Loucy (cell line): ENCODE measurements around the gene MYO18B.

Experiments used
- H2AFZ ChIP-seq: fragments of 200-600 bp; sonication (generic); 2 replicates; pipeline ENCODE4 v1.6.0; 2016; ENCODE audit warnings: antibody characterized with exemption, mild to moderate bottlenecking, low read length, moderate library complexity
- H3F3A ChIP-seq: fragments of 200-600 bp; 2 replicates; pipeline ENCODE4 v1.6.0; 2016; ENCODE audit warnings: antibody characterized with exemption, low read depth, mild to moderate bottlenecking
- H3K27me3 ChIP-seq: fragments of 200-600 bp; sonication (generic); 2 replicates; pipeline ENCODE4 v1.6.1; 2014; ENCODE audit warnings: low read length, mild to moderate bottlenecking; ENCODE audit not compliant: insufficient read depth, poor library complexity, severe bottlenecking
- H3K36me3 ChIP-seq: fragments of 200-600 bp; sonication (generic); 2 replicates; pipeline ENCODE4 v1.6.1; 2016; ENCODE audit warnings: low read length; ENCODE audit not compliant: insufficient read depth
- H3K4me1 ChIP-seq: fragments of 200-600 bp; sonication (generic); 2 replicates; pipeline ENCODE4 v1.5.1; 2014; ENCODE audit warnings: low read length, mild to moderate bottlenecking; ENCODE audit not compliant: insufficient read depth, poor library complexity, severe bottlenecking
- H3K4me2 ChIP-seq: fragments of 200-600 bp; sonication (generic); 2 replicates; pipeline ENCODE4 v1.6.0; 2014; ENCODE audit warnings: antibody characterized with exemption, low read length, low read depth, mild to moderate bottlenecking; ENCODE audit not compliant: poor library complexity, severe bottlenecking
- H3K4me3 ChIP-seq: fragments of 200-600 bp; sonication (generic); 2 replicates; pipeline ENCODE4 v1.5.1; 2014; ENCODE audit warnings: low read length, mild to moderate bottlenecking, mixed read lengths; ENCODE audit not compliant: poor library complexity, severe bottlenecking
- H3K79me2 ChIP-seq: fragments of 200-600 bp; sonication (generic); 2 replicates; pipeline ENCODE4 v1.6.1; 2014; ENCODE audit warnings: low read length; ENCODE audit not compliant: insufficient read depth
- H3K9ac ChIP-seq: fragments of 200-600 bp; sonication (generic); 2 replicates; pipeline ENCODE4 v1.6.0; 2014; ENCODE audit warnings: mild to moderate bottlenecking, low read depth, low read length, moderate library complexity; ENCODE audit not compliant: poor library complexity, severe bottlenecking
- H3K9me2 ChIP-seq: fragments of 200-600 bp; sonication (generic); replicated peaks from 2 replicates; pipeline ENCODE4 v1.6.1; 2016; ENCODE audit warnings: low read depth, low read length, mixed read lengths
- H3K9me3 ChIP-seq: fragments of 200-600 bp; sonication (generic); 2 replicates; pipeline ENCODE4 v1.6.1; 2014; ENCODE audit warnings: mild to moderate bottlenecking, antibody characterized with exemption, low read length, low read depth; ENCODE audit not compliant: insufficient read depth
- H4K20me1 ChIP-seq: fragments of 200-600 bp; sonication (generic); 2 replicates; pipeline ENCODE4 v1.6.0; 2014; ENCODE audit warnings: antibody characterized with exemption, low read length, mild to moderate bottlenecking; ENCODE audit not compliant: insufficient read depth, poor library complexity, severe bottlenecking
- CTCF ChIP-seq: fragments of 200-600 bp; sonication (generic); conservative IDR thresholded peaks from 2 replicates; pipeline ENCODE4 v1.5.1; 2014; ENCODE audit warnings: mild to moderate bottlenecking, antibody characterized with exemption, low read length
- EZH2phosphoT487 ChIP-seq: fragments of 200-600 bp; IDR thresholded peaks from 2 replicates; pipeline ENCODE4 v1.6.1; 2018; ENCODE audit warnings: antibody characterized with exemption, mild to moderate bottlenecking, moderate library complexity, borderline replicate concordance

The MYO18B gene

GRCh38 chr22:25817092-25817943, 75.3 kb downstream of the MYO18B start:
- Histone ChIP-seq H3K4me3 (no peak overlapping the region), H3K9me3 (no peaks in the 10 kb centered on the region), H3F3A (no peaks in the 10 kb centered on the region), H3K36me3 (no peaks in the 10 kb centered on the region), H3K4me1 (no peaks in the 10 kb centered on the region), H3K4me2 (no peak overlapping the region), H3K9ac (no peak overlapping the region), H4K20me1 (no peaks in the 10 kb centered on the region), H3K27me3 (no peaks in the 10 kb centered on the region), H3K79me2 (no peaks in the 10 kb centered on the region), H3K9me2 (no peaks in the 10 kb centered on the region), H2AFZ (no peak overlapping the region)
- no peak for TF ChIP-seq CTCF
- TF ChIP-seq EZH2phosphoT487: no peak

GRCh38 chr22:25818541-25818940, 76.6 kb downstream of the MYO18B start:
- Histone ChIP-seq H3K36me3 (no peaks in the 10 kb centered on the region), H3K9me2 (no peaks in the 10 kb centered on the region), H2AFZ (no peak overlapping the region), H3K4me2 (no peak overlapping the region), H3K9ac (no peak overlapping the region), H3K4me3 (no peak overlapping the region), H3K4me1 (no peaks in the 10 kb centered on the region), H3K9me3 (no peaks in the 10 kb centered on the region), H3K27me3 (no peaks in the 10 kb centered on the region), H3F3A (no peaks in the 10 kb centered on the region), H3K79me2 (no peaks in the 10 kb centered on the region), H4K20me1 (no peaks in the 10 kb centered on the region)
- no peak for TF ChIP-seq CTCF
- no peak for TF ChIP-seq EZH2phosphoT487

- no peaks in the 10 kb centered on the region for H3K4me1 ChIP-seq
- TF ChIP-seq EZH2phosphoT487: no peak
- no peak for TF ChIP-seq CTCF
- H3K9me2 ChIP-seq: no peaks in the 10 kb centered on the region
- no peaks in the 10 kb centered on the region for H3K79me2 ChIP-seq
- no peak overlapping the region for H3K4me3 ChIP-seq
- H3K36me3 ChIP-seq: no peaks in the 10 kb centered on the region
- no peaks in the 10 kb centered on the region for H3K9me3 ChIP-seq
- H4K20me1 ChIP-seq: no peaks in the 10 kb centered on the region
- H3F3A ChIP-seq: no peaks in the 10 kb centered on the region
- H3K4me2 ChIP-seq: no peak overlapping the region
- H3K9ac ChIP-seq: no peak overlapping the region
- no peaks in the 10 kb centered on the region for H3K27me3 ChIP-seq
- H2AFZ ChIP-seq: no peak overlapping the region
Observed at GRCh38 chr22:25822344-25822743, 80.4 kb downstream of the MYO18B start.
